Renal cortex interstitium (tissue), 15 donors: ENCODE data around the gene IL24. TPM values are rescaled to one million over a fixed set of nuclear protein-coding genes. Genes with fewer than 3 reads are reported as not detected.
"Not testable (repeated sequence)": the region's sequence is repeated elsewhere in the genome, so short reads cannot be mapped to it uniquely, and the experiment has no call there.

ENCODE experiments used
- DNase-seq, 11 donors: peaks; one replicate each; pipeline ENCODE4 v3.0.0-alpha.2; 2013; ENCODE audit warnings: low read depth in 9 of 11, low spot score in 4 of 11; ENCODE audit errors: extremely low read depth in 1 of 11
- long read RNA-seq, 16 experiments: transcript quantifications; one replicate each; lab custom pipeline, GENCODE V29; 2026
- polyA plus RNA-seq, 3 donors: library from polyadenylated mRNA; unstranded; fragments of 120-200 nt; gene quantifications; one replicate each; pipeline ENCODE4 v1.2.1, GENCODE V29; 2013; ENCODE audit not compliant: insufficient read length in 3 of 3

Gene IL24, protein sequence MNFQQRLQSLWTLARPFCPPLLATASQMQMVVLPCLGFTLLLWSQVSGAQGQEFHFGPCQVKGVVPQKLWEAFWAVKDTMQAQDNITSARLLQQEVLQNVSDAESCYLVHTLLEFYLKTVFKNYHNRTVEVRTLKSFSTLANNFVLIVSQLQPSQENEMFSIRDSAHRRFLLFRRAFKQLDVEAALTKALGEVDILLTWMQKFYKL
- polyA plus RNA-seq, result under 1 TPM; 0.23 to 0.33 (median 0.23) TPM
- long read RNA-seq, donor 1, result 0 reads
- long read RNA-seq, donor 2, result 0 reads
- long read RNA-seq, donor 3, result 0 reads
- long read RNA-seq, donor 4, result 0 reads
- long read RNA-seq, donor 5, result 0 reads
- long read RNA-seq, donor 6, result 0 reads
- long read RNA-seq, donor 7, result 0 reads
- long read RNA-seq, donor 8, result 0 reads
- long read RNA-seq, donor 9, result 0 reads
- long read RNA-seq, donor 10, result 0 reads
- long read RNA-seq, donor 11, result 0 reads
- long read RNA-seq, donor 12, result 0 reads
- long read RNA-seq, donor 13, result 0 reads
- long read RNA-seq, donor 14, result 0 reads
- long read RNA-seq, donor 15, result 0 reads
- long read RNA-seq, donor 16, result 0 reads

DNA sequence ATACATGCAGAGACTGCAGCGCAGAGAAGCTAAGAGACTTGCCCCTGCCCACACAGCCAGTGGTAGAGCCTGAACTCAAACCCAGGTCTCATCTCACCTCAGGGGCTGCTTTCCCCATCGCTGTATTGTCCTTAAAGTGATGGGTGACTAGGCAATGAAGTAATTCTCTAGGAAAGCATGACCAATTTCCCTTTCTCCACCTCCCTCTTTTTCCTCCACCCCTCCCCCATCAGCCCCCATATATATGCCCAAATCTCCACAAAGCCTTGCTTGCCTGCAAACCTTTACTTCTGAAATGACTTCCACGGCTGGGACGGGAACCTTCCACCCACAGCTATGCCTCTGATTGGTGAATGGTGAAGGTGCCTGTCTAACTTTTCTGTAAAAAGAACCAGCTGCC, at the start of gene IL24:
TSS of gene IL24 (plus strand) at position 269 of the 400 bp plus-strand sequence. CDS start 390 bp downstream, outside the sequence.
- DNase-seq, result no peak

DNA sequence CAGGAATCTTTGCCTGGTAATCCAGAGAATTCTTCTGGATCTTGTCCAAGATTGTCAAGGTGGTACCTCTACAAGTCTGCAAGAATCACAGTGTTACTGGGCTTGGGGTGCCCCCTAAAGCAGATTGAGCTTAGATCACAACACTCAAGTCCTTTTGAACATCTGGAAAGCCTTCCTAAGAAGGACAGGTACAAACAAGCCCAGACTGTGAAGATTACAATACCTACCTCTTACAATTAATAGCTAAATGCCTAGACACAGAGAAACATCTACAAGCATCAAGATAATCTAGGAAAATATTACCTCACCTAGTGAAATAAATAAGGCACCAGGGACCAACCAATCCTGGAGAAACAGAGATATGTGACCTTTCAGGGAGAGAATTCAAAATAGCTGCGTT, 49.3 kb upstream of the IL24 start:
- DNase-seq, result no peak

DNA sequence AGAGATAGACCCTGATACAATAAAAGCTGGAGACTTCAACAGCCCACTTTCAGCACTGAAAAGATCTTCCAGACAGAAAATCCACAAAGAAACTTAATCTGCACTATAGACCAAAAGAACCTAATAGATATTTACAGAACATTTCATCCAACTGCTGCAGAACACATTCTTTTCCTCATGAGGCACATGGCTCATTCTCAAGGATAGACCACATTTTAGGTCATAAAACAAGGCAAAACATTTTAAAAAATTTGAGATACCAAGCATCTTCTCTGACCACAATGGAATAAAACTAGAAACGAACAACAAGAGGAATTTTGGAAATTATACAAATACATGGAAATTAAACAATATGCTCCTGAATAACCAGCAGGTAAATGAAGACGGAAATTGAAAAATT, 46.8 kb upstream of the IL24 start:
- DNase-seq, result no peak

DNA sequence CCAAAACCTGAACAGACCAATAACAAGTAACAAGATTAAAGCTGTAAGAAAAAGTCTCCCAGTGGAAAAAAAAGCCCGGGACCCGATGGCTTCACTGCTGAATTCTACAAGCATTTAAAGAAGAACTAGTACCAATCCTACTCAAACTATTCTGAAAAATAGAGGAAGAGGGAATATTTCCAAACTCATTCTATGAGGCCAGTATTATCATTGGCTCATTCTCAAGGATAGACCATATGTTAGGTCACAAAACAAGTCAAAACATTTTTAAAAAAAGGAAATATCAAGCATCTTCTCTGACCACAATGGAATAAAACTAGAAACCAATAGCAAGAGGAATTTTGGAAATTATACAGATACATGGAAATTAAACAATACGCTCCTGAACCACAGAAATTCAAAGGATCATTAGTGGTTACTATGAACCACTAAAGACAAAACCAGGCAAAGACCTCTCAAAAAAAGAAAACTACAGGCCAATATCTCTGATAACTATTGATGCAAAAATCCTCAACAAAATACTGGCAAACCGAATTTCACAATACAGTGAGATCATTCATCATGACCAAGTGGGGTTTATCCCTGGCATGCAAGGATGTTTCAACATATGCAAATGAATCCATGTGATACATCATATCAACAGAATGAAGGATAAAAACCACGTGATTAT, 45.8 kb upstream of the IL24 start:
- no peak for DNase-seq

DNA sequence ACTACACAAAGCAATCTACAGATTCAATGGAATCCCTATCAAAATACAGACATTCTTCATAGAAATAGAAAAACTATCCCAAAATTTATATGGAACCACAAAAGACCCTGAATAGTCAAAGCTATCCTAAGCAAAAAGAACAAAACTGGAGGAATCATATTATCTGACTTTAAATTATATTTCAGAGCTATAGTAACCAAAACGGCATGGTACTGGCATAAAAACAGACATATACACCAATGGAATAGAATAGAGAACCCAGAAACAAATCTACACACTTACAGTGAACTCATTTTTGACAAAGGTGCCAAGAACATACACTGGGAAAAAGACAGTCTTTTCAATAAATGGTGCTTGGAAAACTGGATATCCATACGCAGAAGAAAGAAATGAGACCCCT, 44.6 kb upstream of the IL24 start:
- DNase-seq, result not testable (repeated sequence)

DNA sequence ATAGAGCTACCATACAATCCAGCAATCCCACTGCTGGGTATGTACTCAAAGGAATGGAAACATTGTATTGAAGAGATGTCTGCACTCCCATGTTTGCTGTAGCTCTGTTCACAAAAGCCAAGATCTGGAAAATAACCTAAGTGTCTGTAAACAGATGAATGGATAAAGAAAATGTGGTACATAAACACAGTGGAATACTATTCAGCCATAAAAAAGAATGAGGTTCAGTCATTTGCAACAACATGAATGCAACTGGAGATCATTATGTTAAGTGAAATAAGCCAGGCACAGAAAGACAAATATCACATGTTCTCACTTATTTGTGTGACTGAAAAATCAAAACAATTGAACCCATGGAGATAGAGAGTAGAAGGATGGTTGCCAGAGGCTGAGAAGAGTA, 43.5 kb upstream of the IL24 start:
- not testable (repeated sequence) for DNase-seq

DNA sequence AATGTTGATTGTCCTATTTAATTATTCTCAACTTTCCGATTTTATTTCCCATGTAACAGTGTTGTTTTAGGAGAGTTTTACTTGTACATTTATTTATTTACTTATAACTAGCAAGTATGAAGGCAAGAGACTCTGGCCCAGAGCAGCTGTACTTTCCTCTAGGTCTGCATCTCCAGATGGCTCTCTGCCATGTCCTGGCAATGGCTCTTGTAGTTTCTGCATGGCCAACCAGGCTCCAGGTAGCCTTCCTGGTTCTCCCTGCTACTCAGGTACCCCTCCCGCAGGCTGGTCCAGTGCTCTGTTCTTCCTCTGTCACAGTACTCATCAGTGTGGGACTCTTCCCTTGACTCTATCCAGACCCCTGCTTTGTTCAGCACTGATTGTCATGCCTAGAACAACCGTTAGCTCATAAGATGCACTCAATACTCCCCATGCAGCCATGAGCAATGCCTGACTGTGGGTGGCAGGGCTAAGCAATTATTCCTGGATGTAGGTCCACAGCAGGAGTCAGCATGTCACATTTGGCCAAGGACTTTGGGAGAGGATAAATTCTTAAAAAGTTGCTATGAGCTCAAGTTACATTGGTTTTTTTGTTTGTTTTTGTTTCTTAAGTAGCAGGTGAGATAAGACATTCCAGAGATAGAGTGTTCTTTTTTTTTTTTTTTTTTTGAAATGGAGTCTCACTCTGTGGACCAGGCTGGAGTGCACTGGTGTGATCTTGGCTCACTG, 42.7 kb upstream of the IL24 start:
- DNase-seq, result no peak

DNA sequence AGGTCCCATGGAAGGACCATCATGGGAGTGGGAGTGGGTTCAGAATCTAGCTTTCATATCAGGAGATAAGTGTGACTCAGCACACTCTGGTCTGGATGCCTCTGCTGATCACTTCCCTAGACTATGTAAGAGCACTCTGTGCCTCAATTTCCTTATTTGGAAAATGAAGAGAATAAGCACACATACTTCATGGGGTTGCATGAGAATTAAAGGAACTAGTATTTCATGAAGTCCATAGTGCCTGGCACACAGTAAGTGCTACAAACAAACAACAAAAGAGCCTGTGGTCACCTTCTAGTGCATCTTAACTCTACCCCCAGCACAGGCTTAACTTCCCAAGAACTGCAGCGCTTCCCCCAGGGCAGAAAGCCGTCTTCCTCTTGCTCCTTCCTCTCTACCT, 41.4 kb upstream of the IL24 start:
- DNase-seq, result no peak

DNA sequence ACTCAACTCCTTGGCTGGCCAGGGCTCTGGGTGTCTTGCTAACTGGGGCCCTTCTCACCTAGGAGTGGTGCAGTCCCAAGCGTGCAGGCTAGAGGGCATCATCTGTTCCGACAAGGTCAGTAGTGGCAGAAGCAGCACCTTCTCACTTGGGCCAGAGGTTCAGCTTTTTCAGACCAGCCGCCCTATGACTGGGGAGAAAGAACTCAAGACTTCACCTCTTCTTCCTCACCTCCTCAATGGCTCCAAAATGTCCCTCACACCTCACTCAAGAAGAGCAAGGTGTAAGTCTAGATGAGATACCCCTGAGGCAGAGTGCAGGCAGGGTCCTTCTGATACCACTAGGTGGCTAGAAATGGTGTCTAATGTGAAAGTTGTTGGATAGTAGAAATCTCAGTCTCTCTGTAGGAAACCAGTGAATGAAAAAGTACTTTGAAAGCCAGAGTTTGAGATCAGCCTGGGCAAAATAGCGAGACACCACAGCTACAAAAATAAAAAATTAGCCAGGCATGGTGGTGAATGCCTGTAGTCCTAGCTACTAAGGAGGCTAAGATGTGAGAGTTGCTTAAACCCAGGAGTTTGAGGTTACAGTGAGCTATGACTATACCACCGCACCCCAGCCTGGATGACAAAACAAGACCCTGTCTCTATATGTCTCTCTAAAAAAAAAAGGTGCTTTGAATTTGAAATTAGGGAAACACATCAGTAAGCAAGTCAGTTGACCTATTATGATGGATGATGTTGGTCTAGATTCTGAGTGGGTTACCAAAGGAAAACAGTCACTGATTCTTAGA, 40.4 kb upstream of the IL24 start:
- no peak for DNase-seq

DNA sequence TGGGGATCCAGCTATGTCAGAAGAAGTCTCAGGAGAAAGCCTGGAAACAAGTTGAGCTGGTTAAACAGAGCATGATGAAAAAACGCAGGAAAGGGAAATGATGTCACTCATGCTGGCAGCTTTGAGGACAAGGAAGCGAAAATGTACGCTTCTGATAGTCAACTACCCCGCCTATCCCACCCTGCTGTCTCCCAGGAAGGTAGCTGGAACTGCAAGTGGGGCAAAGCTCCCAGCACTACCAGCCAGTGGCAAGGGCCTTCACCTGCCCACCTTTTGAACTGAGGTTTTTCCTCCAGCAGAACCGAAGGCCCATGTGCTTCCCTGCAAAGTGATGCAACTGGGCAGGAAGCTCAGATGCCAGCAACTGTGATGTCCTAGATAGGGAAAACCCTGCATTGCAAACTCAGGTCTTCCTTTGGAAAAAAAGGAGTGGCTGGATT, 38.1 kb upstream of the IL24 start:
- no peak for DNase-seq

DNA sequence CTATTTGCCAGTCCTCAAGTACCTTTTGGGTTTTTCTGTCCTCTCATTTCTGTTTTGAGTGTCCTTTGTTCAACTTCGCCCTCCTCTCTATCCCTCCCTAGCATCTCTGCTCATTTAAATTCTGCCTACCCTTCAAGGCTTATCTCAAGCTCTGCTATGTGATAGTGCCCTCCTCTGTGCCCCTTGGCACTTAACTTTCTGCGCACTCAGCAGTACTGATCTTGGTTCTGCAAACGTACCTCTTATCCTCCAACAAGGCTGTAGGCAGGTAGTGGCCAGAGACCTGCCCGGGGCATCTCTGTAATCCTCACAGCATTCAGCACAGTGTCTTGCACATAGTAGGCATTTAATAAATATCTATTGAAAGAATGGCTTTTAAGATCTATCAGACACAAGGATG, 37.1 kb upstream of the IL24 start:
- no peak for DNase-seq

DNA sequence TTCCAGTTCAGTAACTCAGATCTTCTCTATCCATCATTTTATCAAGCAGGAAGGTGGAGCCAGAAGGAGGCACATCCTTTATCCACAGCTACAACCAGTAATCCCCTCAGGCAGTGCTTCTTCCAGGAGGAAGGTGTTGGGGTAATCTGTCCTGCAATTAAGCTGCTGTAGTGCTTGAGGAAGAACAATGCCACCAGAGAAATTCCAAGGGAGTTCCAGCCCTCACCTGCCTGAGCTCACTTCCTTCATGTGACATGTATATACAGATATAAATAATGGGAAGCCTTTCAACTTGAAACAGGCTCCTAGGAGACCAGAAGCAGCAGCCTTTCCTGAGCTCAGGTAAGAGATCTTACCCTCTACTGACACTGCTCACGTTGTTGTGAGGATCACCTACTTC, 34.0 kb upstream of the IL24 start:
- DNase-seq, result no peak

DNA sequence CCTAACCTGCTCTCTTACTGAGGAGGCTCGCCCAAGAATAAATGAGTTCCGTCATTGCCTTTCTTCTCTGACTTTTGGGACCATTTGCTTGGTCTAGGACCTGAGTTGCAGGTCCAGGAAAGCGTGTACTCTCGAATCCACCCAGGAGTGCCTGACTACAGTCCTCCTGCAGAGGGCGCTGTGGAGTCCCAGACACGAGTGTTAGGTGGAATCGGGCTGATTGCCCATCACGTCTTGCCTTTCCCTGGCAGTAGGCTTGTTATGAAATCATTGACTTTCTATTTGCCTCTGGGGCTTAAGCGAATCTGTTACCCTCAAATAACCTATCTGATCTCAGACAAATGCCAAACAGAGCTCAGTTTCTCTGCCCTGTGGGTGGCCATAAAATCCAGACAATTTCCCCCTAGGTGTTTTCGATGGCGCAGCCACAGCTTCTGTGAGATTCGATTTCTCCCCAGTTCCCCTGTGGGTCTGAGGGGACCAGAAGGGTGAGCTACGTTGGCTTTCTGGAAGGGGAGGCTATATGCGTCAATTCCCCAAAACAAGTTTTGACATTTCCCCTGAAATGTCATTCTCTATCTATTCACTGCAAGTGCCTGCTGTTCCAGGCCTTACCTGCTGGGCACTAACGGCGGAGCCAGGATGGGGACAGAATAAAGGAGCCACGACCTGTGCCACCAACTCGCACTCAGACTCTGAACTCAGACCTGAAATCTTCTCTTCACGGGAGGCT, 32.1 kb upstream of the IL24 start, which contains the start of gene IL20:
TSS of gene IL20 (plus strand) at position 685 of the 733 bp plus-strand sequence. CDS start 230 bp downstream, outside the sequence.
- peak in 9 of 11 donors; percentile 4 to 41 (median 17) for DNase-seq

DNA sequence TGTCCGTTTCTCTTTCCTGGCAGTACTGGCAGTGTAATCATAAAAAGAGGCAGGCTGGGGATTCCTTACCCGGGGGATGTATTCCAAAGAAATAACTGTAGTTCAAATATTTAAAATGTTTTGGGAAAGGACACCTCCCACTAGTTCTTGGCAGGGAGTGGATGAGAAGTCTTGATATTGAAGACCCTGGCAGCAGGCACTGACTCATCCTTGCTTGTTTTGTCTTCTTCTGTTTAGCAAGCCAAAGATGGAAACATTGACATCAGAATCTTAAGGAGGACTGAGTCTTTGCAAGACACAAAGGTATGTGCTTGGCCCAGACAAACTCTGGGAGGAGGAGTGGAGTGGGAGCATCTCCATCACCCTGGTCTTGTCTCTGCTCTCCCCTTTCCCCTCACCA, 31.2 kb upstream of the IL24 start:
- no peak for DNase-seq

DNA sequence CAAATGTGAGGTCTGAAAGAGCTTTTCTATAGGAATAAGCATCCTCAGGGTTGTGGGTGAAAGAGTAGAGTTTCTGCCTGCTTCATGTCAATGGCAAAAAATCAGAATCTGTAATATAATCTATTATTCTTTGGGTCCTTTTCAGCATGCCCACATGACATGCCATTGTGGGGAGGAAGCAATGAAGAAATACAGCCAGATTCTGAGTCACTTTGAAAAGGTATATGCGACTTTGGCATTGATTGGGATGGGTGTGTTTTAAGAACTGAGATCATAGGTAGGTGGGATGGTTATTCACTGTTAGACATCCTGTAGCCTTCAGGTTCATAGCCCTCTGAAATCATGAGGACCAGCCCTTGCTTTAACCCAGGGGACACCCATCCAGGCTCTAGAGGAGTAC, 30.0 kb upstream of the IL24 start:
- DNase-seq, result no peak

DNA sequence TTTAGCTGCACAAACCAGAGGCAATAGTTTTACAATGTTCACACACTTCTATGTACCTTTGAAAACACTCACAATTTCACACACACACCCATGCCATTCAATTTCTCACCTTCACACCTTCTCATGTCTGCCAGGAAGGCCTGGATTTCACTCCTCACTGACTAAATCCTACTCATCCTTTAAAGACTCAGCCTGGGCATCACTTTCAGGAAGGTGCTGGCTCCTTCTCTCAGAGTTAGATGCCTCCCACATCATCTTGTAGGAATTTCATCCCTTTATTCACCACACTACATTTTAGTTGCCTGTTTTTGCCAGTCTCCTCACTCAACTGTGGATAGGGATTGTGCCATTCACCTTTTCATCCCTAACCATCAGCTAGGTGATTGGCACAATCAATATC, 29.5 kb upstream of the IL24 start:
- no peak for DNase-seq

DNA sequence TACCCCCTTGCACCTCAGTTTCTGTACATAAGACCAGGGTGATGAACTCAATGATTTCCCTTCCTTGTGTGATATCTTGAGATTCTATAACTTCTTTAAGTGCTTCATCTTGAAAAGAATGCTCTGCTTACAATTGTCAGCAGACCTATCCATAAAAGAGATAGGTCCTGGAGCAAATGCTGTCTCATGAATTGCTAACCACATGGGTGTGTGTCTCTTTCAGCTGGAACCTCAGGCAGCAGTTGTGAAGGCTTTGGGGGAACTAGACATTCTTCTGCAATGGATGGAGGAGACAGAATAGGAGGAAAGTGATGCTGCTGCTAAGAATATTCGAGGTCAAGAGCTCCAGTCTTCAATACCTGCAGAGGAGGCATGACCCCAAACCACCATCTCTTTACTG, 29.0 kb upstream of the IL24 start:
- no peak for DNase-seq

DNA sequence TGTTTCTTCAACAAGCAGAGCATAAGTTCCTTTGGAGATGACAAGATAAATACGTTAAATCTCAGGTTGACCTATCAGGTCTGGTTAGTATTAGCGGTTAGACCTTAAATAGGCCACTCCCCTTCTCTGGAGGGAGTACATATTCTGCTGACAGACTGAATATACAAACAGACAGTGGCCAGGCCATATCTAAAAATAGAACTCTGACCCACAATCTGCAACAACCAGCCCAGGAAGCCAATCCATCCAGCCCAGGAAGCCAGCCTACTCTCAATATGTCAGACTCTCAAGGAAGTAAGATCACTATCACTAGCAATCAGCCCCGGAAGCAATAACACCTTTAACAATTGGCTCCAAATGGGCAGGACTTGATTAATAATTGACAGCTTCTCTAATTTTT, 25.1 kb upstream of the IL24 start:
- no peak for DNase-seq
